DLD1 (cell line): Measurements from ENCODE around the gene ELAPOR1.

ENCODE experiments used
- in situ Hi-C: cut with HindIII; loops from 2 replicates; pipeline ENCODE4 v1.10.0; 2017; ENCODE audit warnings: low sequenced_read_pairs

Gene ELAPOR1

DNA sequence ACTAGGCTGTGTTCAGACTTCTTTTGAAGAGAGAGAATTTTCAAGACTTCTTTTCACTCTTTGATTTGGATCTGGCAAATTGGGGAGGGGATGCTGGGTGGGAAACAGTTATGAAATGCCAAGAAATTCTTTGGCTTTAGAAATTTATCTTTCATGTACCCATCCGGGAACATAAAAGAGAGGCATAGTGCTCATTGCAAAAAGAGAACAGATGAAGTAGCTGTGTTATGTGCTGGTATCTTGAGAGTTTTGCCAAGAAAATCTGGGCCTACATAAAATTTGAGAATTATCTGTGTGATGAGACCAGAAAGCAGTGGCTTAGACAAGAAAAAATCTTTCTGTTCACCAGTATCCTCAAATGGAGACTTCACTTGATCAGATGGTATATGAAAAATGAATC, 19.0 kb upstream of the ELAPOR1 start:
- in situ Hi-C loops, result no loop called here

DNA sequence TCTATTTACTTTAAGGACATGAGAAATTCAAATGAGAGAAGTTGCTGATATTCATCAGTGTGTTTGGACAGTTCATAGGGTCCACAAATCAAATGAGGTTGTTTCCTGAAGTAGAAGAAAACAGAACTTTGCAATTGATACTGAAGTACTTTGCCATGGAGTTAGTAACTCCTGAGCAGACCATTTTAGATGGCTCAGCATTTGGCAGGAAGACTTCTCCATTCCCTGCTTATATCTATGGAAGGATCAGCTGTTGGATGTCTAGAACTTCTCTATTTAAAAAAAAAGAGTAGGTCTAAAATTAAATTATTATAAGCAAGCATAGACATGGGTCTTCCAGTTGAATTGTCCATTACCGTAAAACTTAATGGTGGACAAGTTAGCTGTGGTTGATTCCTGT, 18.3 kb upstream of the ELAPOR1 start:
- in situ Hi-C loops, result no loop called here

DNA sequence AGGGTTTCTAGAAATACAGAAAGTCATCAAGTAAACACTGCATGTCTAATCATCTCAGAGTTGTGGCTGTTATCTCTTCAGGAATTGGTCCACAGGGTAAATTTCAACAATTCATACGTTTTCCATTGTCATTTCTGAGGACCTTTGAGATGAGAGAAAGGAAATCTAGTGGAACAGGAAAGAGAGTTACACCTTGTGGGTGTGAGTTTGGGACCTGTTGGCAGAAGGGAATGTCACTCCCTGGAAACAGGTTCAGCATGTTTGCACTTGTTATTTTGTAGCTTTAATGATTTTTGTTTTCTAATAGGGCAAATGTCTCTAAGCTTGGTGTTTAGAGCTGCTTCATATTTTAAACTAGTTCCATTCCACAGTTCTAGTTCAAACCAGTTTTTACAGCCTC, 17.8 kb upstream of the ELAPOR1 start:
- in situ Hi-C loops, result no loop called here

DNA sequence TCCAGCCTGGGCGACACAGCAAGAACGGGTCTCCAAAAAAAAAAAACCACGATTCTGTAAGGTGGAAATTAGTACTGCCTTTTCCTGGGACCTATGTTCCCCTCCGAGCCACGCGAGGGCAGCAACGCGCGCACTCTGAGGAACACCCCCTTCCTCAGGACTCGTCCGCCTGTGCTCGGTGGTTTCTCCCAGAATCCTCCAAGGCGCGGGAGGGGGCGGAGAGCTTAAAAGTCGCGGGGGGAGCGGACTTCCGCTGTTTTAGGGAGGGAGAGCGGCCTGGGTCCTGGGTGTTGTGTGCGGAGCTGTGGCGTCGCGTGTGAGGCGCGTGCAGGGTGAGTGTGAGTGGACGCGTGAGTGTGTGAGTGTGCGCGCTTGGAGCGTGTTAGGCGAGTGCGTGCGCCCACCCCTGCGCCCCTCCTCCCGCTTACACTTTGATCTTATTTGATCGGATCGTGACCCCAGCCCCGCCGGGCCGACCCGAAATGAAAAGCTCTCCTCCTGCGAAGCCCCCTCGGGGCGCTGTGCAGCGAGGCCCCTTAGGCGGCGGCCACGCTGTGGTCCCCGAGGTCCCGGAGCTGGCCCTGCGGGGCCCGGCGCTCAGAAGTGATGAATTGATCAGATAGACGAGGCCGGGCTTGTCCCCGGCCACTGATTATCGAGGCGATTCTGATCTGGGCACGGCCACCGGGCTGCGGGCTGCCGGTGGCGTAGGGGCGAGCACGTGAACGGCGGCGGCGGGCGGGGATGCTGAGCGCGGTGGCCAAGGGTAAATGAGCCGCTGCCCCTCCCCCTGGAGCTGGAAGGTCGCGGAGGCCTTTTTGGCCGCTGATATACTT, 13.8 kb upstream of the ELAPOR1 start:
- in situ Hi-C loops, result no loop called here

DNA sequence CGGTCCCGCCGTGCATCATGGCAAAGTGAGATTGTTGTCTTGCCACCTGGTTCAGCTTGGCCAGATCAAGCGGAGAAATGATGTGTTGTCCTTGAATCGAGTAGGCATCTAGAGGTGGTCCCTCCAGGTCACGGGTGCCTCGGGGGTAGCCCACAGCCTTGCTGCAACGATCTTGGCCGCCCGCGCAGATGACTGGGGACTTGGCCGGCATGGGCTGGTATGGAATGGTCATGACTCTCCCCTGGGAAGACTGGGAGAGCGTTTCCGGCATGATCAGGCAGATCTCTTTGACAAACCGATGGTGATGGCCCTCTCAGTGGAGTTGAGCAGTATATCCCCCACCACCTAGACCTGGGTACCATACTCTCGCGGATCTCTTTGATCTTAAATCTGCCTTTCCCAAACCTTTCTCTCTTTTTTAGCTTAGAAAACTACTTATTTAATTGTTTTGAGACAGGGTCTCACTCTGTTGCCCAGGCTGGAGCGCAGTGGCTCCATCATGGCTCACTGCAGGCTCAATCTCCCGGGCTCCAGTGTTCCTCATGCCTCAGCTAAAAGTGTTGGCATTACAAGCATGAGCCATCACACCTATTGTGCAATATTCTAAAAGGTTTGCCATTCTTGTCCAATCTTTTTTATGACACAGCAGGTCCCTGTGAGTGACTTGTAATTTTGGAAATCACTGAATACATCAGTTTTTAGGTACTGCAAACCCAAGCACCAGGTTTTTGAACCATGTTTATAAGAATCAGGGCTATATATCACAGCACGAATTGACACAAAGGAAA, 9.4 kb upstream of the ELAPOR1 start:
- in situ Hi-C loops, result no loop called here

DNA sequence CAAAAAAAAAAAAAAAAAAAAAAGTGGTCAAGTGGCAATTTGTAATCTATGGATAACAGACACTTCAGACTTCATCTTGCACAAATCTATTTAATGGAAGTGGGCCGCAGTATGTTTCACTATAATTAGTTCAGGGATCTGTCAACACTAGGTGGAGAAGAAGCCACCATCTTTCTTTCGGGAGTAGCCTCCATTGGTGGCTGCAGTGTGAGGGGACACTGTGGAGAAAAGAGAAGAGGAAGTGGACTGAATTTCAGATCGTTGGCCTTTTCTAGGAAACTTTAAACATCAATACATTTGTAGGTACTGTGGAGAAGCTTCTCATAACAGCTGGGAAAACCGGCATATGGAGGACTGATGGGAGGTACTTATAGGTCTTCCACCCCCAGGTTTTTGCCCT, 8.0 kb upstream of the ELAPOR1 start:
- in situ Hi-C loops, result no loop called here

DNA sequence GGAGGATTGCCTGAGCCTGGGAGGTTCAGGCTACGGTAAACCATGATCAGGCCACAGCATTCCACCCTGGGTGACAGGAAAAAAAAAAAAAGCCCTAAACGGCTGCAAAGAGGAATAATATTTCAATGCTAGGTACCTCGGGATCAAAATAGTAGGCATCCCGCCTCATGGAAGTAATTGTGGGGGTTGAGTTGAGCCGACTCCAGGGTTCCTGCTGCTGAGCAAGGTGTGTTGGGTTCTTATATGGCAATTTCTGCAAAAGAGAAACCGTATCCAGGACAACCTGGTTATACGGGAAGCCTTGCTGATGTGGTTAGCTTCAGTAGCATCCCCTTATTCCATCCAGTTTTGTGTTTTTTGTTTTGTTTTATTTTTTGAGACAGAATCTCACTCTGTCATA, 6.1 kb upstream of the ELAPOR1 start:
- in situ Hi-C loops, result no loop called here

DNA sequence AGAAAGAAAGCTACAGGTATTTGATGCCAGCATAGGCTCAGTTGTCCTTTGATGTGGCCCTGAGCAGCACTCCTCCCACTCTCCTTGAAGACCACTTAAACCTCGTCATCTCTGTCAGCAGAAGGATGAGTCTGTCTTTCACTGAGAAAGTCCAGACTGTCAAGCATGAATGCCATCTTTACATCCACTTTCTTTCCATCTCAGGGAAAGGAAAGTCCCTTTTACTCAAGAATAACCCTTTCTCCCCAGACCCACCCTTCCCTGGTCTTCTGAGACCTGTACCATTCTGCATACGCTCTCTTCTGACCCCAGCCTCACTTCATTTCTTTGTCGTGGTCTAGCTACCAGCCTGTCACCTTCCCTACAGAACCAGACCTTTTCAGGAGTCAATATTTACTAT, 4.0 kb upstream of the ELAPOR1 start:
- in situ Hi-C loops, result no loop called here

DNA sequence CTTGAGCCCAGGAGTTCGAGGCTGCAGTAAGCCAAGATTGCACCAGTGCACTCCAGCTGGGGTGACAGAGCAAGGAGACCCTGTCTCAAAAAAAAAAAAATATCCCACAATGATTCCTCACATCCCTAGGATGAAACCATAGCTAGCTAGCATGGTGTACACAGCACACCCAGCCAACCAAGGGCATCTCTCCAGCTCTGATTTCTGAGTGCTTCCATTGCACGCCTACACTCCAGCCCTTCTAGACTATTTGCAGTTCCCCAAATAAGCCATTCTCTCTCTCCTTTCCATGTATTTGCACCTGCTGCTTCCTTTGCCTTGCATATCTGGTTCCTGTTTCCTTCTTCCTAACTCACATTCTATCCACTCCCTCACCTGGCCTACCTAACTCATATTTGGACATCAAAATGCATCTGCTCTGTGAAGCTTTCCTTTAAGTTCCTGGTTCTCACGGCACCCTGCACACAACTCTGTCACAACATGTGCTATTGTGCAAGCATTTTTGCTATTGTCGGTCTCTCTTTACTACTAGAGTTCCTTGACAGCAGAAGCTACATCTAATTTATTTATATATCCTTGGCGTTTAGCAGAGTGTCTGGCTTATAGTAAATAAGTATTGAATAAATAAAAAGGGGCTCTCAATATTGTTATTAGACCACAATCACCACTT, 2.4 kb upstream of the ELAPOR1 start:
- in situ Hi-C loops, result no loop called here

DNA sequence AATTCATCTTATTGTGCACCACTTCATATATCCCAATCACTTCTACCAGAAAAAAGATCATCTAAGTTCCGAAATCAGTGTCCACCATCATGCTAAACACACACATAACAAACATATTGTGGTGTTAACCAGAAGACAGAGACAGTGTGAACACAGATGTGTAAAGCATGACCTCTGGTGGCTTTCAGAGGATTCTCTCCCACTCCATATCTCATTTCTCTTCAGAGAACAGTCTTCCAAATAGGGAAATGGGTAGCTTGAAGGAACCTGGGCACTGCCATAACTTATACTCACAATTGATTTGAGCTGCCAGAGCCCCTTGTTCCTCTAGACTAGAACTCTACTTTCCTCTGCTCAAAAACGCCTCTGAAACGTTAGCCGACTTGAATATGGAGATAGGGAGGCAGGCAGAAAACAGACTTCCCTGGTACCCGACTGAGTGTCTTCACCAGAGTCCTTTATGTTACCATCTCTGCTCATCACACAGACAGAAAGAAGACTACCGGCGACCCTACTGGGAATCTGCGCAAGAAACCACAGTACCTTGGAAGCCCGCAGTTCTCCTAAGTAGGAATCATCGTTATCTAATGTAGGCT, 1.8 kb upstream of the ELAPOR1 start:
- in situ Hi-C loops, result no loop called here

DNA sequence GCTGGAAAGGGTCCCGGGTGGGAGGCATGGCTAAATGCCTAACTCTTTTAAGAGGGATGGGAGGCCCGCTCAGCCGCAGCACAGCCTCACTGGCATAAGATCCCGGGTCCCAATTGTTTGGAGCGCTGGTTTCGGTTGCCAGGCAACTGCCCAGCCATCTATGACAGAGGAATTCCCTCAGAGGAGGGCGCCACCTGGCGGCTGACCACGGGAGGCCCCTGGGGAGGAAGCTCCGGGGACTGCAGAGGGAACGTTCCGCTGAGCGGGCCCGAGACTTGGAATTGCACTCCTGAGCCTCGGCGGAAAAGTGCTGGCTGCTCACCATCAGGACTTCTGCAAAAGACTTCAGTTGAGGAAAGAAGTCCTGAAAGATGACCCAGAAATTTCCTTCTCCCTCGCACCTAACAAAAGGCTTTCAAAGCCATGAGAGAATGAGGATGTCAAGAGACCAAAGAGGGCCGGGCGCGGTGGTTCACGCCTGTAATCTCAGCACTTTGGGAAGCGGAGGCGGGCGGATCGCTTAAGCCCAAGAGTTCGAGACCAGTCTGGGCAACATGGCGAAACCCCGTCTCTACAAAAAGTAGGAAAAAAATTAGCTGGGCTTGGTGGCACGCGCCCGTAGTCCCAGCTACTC, 1.1 kb upstream of the ELAPOR1 start:
- in situ Hi-C loops, result no loop called here

DNA sequence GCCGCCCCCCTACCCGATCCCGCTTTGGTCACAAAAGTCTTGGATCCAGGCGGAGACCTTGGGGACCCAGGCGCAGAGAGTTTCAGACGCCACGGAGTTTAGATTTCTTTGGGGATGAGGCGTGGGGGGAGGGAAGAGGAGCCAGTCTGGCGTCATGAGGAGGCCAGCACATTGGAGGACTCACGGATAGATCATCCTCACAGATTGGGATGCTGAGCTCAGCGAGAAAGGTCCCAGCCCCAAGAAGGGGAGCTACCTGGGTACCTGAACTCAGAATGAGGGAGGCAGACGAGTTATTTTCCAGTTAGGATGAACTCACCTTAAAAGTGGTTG, 393 bp downstream of the ELAPOR1 start:
- in situ Hi-C loops, result no loop called here

DNA sequence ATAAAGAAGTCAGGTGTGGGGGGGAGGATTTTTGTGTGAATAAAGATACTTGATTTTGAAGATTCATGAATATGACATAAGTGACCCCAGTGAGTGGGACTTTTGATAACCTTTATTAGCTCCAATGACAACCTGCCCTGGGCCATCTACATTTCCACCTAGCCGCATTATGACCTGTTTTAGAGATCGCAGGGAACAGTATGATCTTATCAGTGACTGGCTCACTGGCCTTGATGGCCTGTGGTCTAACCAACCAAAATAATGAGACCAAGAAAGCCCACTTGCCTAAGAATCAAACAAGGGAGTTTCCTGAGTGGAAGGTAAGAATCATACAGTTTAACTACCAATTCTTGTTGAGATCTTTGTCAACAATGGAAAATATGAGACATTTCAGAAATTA, 1.8 kb downstream of the ELAPOR1 start:
- in situ Hi-C loops, result no loop called here

DNA sequence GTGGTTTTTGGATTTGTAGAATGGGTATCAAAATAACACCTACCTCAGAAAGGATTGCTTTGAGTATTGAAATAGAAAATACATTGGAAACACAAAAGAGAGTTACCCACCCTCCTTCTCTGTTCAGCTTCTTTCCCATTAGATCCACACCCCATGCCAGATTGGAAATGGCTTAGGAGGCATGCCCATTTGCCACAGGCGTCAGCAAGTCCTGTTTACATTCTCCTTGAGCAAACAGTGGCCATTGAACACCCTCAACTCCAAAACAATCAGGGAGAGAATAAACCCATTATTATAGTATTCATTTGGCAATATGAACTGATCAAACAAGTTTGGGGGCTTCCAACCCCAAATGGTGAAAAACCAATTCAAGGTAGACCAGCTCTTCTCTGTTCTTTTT, 2.4 kb downstream of the ELAPOR1 start:
- in situ Hi-C loops, result no loop called here

DNA sequence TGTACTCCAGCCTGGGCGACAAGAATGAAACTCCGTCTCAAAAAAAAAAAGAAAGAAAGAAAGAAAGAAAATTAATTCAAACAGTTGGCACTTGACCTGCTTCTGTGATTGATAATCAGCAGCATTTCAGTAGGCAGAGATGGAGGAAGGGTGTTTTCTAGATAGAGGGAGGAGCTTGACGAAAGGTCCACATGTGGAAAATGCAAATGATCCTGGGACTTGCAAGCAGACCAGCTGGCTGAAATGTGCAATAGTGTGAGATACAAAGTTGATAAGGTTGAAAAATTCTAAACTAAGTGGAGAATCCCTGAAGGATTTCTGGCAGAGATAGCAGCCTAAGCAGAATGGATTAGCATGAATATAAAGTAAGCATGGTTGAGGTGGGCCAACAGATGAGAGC, 4.2 kb downstream of the ELAPOR1 start:
- in situ Hi-C loops, result no loop called here

DNA sequence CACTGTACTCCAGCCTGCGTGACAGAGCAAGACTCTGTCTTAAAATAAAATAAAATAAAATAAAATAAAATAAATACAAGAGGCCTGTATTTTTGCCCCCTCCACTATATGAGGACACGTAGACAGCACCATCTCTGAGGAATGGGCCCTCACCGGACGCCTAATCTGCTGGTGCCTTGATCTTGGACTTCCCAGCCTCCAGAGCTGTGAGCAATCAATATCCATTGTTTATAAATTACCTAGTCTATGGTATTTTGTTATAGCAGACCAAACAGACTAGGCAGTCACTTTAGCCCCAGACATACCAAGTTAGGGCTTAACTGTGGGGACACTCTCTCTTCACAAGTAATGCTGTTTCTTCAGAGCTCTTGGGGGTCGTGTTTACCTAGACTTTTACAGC, 6.4 kb downstream of the ELAPOR1 start:
- in situ Hi-C loops, result no loop called here

DNA sequence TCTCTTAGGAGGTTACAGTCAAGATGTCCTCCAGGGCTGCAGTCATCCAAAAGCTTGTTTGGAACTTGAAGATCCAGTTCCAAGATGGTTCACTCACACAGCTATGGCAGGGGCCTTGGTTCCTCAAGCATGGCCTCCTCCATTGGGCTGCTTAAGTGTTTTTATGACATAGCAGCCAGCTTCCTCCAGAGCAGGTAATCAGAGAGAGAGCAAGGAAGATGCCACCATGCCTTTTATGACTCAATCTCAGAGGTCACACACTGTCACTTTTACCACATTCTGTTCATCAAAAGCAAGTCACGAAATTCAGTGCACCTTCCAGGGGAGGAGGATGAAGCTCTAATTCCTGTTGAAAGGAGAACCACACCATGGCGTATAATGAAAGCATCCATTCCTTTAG, 17.1 kb downstream of the ELAPOR1 start:
- in situ Hi-C loops, result no loop called here

DNA sequence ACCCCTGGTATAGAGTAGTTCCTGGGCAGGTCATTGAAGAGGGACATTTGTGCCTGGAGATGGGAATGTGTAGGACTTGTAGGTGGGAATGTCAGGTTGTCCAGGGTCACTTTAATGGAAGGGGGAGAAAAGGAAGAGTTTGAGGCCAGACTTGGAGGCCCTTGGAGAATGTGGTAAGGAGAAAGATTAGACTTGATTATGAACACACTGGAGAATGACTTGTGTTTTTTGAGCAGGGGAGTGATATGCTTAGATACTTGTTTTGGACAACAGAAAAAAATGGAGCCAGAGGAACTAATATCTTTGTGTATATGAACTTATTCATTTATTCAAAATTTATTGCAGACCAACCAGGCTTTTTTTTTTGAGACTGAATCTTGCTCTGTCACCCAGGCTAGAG, 17.9 kb downstream of the ELAPOR1 start:
- in situ Hi-C loops, result no loop called here

DNA sequence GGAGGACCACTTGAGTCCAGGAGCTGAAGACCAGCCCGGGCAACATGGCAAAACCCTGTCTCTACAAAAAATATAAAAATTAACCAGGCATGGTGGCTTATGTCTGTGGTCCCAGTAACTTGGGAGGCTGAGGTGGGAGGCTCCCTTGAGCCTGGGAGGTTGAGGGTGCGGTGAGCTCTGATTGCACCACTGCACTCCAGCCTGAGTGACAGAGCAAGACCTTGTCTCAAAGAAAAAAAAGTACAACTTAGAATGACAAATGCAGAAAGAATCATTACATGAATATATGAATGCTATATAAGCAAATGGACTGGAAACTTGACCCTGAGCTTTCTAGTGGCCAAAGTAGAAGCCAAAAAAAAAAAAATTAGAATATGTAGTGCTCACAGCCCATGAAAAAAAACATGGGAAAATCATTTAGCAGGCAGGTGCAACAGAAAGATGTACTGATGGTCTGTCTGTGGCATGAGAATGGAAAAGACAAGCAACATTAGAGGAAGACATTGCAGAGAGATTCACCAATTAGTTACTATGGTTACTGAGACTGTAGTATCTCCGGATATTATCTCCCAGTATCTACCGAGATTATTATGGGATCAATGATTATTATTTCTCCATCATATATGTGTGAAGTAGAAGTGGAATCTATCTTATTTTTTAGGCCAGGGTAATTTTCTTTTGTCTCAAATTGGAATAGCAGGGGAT, 19.2 kb downstream of the ELAPOR1 start:
- in situ Hi-C loops, result no loop called here

DNA sequence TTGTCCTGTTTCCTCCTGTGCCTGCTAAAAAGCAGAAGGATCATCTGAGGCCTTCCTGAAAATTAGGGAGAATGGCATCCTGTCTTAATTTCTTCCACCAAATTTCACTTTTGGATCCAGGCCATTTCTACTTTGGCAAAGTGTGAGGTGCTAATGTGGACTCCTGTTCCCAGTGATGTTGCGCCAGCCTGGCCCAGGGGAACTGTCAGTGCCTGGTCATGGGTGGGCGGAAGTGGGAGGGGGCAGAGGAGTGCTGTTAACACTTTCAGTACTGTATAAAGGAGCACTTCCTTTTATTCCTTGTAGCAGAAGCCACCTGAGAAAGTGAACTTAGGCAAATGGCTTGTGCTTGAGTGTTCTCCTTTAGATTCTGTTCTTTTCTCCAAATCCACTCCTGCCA, 19.9 kb downstream of the ELAPOR1 start:
- in situ Hi-C loops, result no loop called here

DNA sequence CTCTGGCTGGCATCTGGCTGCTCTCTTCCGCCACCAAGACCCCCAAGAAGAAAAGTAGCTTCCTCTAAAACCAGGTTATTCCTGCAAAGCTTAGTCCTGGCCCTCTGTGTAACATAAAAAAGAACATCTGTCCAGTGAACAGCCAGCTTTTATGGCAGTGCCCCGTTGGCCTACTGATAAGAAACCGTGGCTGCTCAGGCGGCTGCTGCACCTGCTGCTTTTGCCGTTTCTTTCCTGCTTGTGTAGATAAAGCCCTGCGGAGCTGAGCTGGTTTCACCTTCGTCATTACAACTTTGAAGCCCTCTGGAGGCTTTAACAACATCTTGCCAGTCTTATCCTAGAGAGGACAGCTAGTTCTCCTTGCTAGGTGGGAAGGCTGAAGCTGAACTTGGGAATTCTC, 20.5 kb downstream of the ELAPOR1 start:
- in situ Hi-C loops, result no loop called here
